Stomach (tissue), 9 donors: ENCODE results near the gene MCOLN2. TPM values are rescaled to one million over a fixed set of nuclear protein-coding genes. Genes with fewer than 3 reads are reported as not detected.

Source experiments
- DNase-seq, 2 donors: peaks; one replicate each; pipeline versions ENCODE4 v3.0.0 to v3.0.0-alpha.2; 2013 to 2019
- H3K27ac ChIP-seq, 5 donors: fragments of 200-600 bp in 4 of 5; sonication (generic) in 4 of 5; one replicate each; pipeline ENCODE4 v1.5.1; 2013 to 2019; ENCODE audit warnings: mild to moderate bottlenecking in 1 of 5, moderate library complexity in 1 of 5
- H3K27me3 ChIP-seq, 3 donors: fragments of 200-600 bp; sonication (generic); one replicate each; pipeline ENCODE4 v1.5.1; 2017 to 2019; ENCODE audit warnings: mixed run types in 1 of 3
- H3K36me3 ChIP-seq, 4 donors: fragments of 200-600 bp; sonication (generic); 1 replicate in 3 of 4; 2 replicates in 1 of 4; pipeline ENCODE4 v1.5.1; 2016 to 2019
- H3K4me1 ChIP-seq, 4 donors: fragments of 200-600 bp; sonication (generic); one replicate each; pipeline ENCODE4 v1.5.1; 2016 to 2019
- H3K4me3 ChIP-seq, 4 donors: fragments of 200-600 bp; sonication (generic) in 3 of 4; one replicate each; pipeline ENCODE4 v1.5.1; 2016 to 2019; ENCODE audit warnings: mild to moderate bottlenecking in 1 of 4
- H3K9me3 ChIP-seq, 4 donors: fragments of 200-600 bp; sonication (generic); one replicate each; pipeline ENCODE4 v1.5.1; 2016 to 2019
- CTCF ChIP-seq, 7 experiments: fragments of 450-650 bp in 4 of 7; fragments of 200-600 bp in 3 of 7; sonication (generic) in 3 of 7; IDR thresholded peaks; one replicate each; pipeline ENCODE4 v1.5.1; 2016 to 2019; ENCODE audit warnings: antibody characterized with exemption in 7 of 7, control low read depth in 2 of 7, mild to moderate bottlenecking in 1 of 7
- EP300 ChIP-seq: sonication (generic); formaldehyde crosslinking; IDR thresholded peaks from one replicate; pipeline ENCODE4 v1.6.1; 2017; ENCODE audit warnings: antibody characterized with exemption
- POLR2A ChIP-seq, 4 donors: fragments of 450-650 bp; IDR thresholded peaks; one replicate each; pipeline ENCODE4 v1.6.1; 2016; ENCODE audit warnings: antibody characterized with exemption in 4 of 4, control low read depth in 2 of 4, mild to moderate bottlenecking in 1 of 4, moderate library complexity in 1 of 4
- POLR2AphosphoS5 ChIP-seq, 3 donors: sonication (generic); formaldehyde crosslinking; IDR thresholded peaks; one replicate each; pipeline ENCODE4 v1.6.1; 2016; ENCODE audit warnings: antibody characterized with exemption in 3 of 3
- WGBS, 5 donors: extraction: QIAGEN DNeasy Blood & Tissue Kit in 3 of 5; methylation state at CpG; one replicate each; pipeline versions ENCODE4 v1.1.5 to v1.1.7; 2013 to 2018; 5-methylcytosine and 5-hydroxymethylcytosine counted together
- intact Hi-C: fragments of 100-400 bp; cut with DNase I; formaldehyde crosslinking; loops from one replicate; pipeline ENCODE4 v1.15.1; 2023; ENCODE audit warnings: low total_unique reads
- polyA plus RNA-seq, 3 donors: library from polyadenylated mRNA; stranded (reverse); fragments of 200-250 nt; gene quantifications; one replicate each; pipeline ENCODE4 v1.2.3, GENCODE V29; 2013
- total RNA-seq, 5 donors: library from RNA; depleted of rRNA; stranded (reverse); fragments of >200 nt; gene quantifications; one replicate each; pipeline versions ENCODE4 v1.1.0 to v1.2.3, GENCODE V29; 2014 to 2016
- donor health status: healthy with polysubstance abuse.
- donor health status: Bipolar disorder and iron deficiency.
- donor health status: healthy.

The MCOLN2 gene
- total and polyA plus RNA-seq, 8 donors = 0.50 to 27.2 (median 1.8) TPM; not detected in 2

GRCh38 chr1:84963021-84963420 lies 33.9 kb downstream of the MCOLN2 start:
- TF ChIP-seq POLR2AphosphoS5 (IDR thresholded peaks at IDR 0.05) = no peak
- TF ChIP-seq CTCF (IDR thresholded peaks at IDR 0.05) = no peak
- TF ChIP-seq EP300 = no peak
- no peak for TF ChIP-seq POLR2A (IDR thresholded peaks at IDR 0.05)
- H3K36me3 ChIP-seq = no peaks in the 10 kb centered on the region

GRCh38 chr1:84961316-84961715 lies 35.6 kb downstream of the MCOLN2 start:
- H3K4me1 ChIP-seq = peaks cover 0 to 6% (median 0%) of the 10 kb centered on the region in 4 donors
- no peak for TF ChIP-seq POLR2A (IDR thresholded peaks at IDR 0.05)
- TF ChIP-seq CTCF (IDR thresholded peaks at IDR 0.05) = no peak
- no peak for TF ChIP-seq EP300
- TF ChIP-seq POLR2AphosphoS5 (IDR thresholded peaks at IDR 0.05) = no peak
- 72 to 93% (median 86%) methylated on average over 1 of the region's 1 CpG for WGBS, 5 donors
- H3K36me3 ChIP-seq = no peaks in the 10 kb centered on the region
- no peaks in the 10 kb centered on the region for H3K9me3 ChIP-seq
- no peak overlapping the region for H3K27ac ChIP-seq
- intact Hi-C loops = no loop called here
- no peak for DNase-seq
- no peaks in the 10 kb centered on the region for H3K27me3 ChIP-seq
- no peak overlapping the region for H3K4me3 ChIP-seq

More at GRCh38 chr1:84963021-84963420, 33.9 kb downstream of the MCOLN2 start:
- Histone ChIP-seq H3K27me3 (no peaks in the 10 kb centered on the region), H3K4me3 (no peak overlapping the region), H3K27ac (no peak overlapping the region), H3K9me3 (no peaks in the 10 kb centered on the region), H3K4me1 (peaks cover 0 to 6% (median 0%) of the 10 kb centered on the region in 4 donors)
- intact Hi-C loops = no loop called here
- no peak for DNase-seq

- Histone ChIP-seq H3K4me1 (peaks cover 0 to 6% (median 0%) of the 10 kb centered on the region in 4 donors), H3K27ac (no peak overlapping the region), H3K9me3 (no peaks in the 10 kb centered on the region), H3K4me3 (no peak overlapping the region), H3K36me3 (no peaks in the 10 kb centered on the region), H3K27me3 (no peaks in the 10 kb centered on the region)
- DNase-seq = no peak
- no peak for TF ChIP-seq EP300
- no peak for TF ChIP-seq POLR2AphosphoS5 (IDR thresholded peaks at IDR 0.05)
- no peak for TF ChIP-seq CTCF (IDR thresholded peaks at IDR 0.05)
- TF ChIP-seq POLR2A (IDR thresholded peaks at IDR 0.05) = no peak
- WGBS, 5 donors = 77 to 98% (median 92%) methylated on average over 1 of the region's 1 CpG
- intact Hi-C loops = no loop called here
Observed at GRCh38 chr1:84960371-84960770, 36.5 kb downstream of the MCOLN2 start.

GRCh38 chr1:84959294-84959693 lies 37.6 kb downstream of the MCOLN2 start:
- Histone ChIP-seq H3K27ac (no peak overlapping the region), H3K4me3 (no peak overlapping the region), H3K9me3 (no peaks in the 10 kb centered on the region), H3K4me1 (peaks cover 0 to 6% (median 0%) of the 10 kb centered on the region in 4 donors), H3K27me3 (no peaks in the 10 kb centered on the region), H3K36me3 (no peaks in the 10 kb centered on the region)
- no peak for DNase-seq
- intact Hi-C loops = no loop called here
- TF ChIP-seq POLR2A (IDR thresholded peaks at IDR 0.05) = no peak
- no peak for TF ChIP-seq CTCF (IDR thresholded peaks at IDR 0.05)
- no peak for TF ChIP-seq EP300
- TF ChIP-seq POLR2AphosphoS5 (IDR thresholded peaks at IDR 0.05) = no peak
- 77 to 87% (median 79%) methylated on average over 5 of the region's 5 CpGs for WGBS, 5 donors
